HG03565 (cell line): Measurements from ENCODE around the gene RSF1.

Source experiments
- ATAC-seq: cut with Tn5 transposase; IDR thresholded peaks from one replicate; pipeline ENCODE4 v1.9.1; 2021; ENCODE audit warnings: mild to moderate bottlenecking, moderate library complexity; ENCODE audit not compliant: unreplicated experiment

RSF1 gene

GRCh38 chr11:77753230-77753629, 67.3 kb downstream of the RSF1 start:
- no peak for ATAC-seq

GRCh38 chr11:77752516-77752915, 68.0 kb downstream of the RSF1 start:
- ATAC-seq, result no peak

GRCh38 chr11:77750394-77751156, 69.9 kb downstream of the RSF1 start:
- no peak for ATAC-seq

GRCh38 chr11:77749232-77749631, 71.3 kb downstream of the RSF1 start:
- no peak for ATAC-seq

- no peak for ATAC-seq
These were observed 72.3 kb downstream of the RSF1 start for GRCh38 chr11:77748266-77748665.

- no peak for ATAC-seq
These were observed 73.0 kb downstream of the RSF1 start for GRCh38 chr11:77747381-77747969.

GRCh38 chr11:77736473-77736872, 84.0 kb downstream of the RSF1 start:
- no peak for ATAC-seq

GRCh38 chr11:77734890-77735289, 85.6 kb downstream of the RSF1 start:
- no peak for ATAC-seq

GRCh38 chr11:77732143-77732542, 88.4 kb downstream of the RSF1 start:
- ATAC-seq, result no peak

GRCh38 chr11:77730789-77731188, 89.7 kb downstream of the RSF1 start:
- ATAC-seq, result no peak

GRCh38 chr11:77729063-77729462, 91.5 kb downstream of the RSF1 start:
- ATAC-seq, result no peak

- no peak for ATAC-seq
These were observed 92.2 kb downstream of the RSF1 start for GRCh38 chr11:77728203-77728786.

- no peak for ATAC-seq
These were observed 94.0 kb downstream of the RSF1 start for GRCh38 chr11:77726524-77726923.

GRCh38 chr11:77725433-77725832, 95.1 kb downstream of the RSF1 start:
- no peak for ATAC-seq

GRCh38 chr11:77724636-77725035, 95.9 kb downstream of the RSF1 start:
- no peak for ATAC-seq

GRCh38 chr11:77723024-77723423, 97.5 kb downstream of the RSF1 start:
- no peak for ATAC-seq

GRCh38 chr11:77710358-77710757, 110.2 kb downstream of the RSF1 start:
- ATAC-seq, result no peak

GRCh38 chr11:77705876-77706579, 114.5 kb downstream of the RSF1 start:
- no peak for ATAC-seq

- ATAC-seq, result no peak
These were observed 115.2 kb downstream of the RSF1 start for GRCh38 chr11:77705195-77705875.

- ATAC-seq, result no peak
These were observed 116.5 kb downstream of the RSF1 start for GRCh38 chr11:77704029-77704428.

- ATAC-seq, result no peak
These were observed 121.1 kb downstream of the RSF1 start for GRCh38 chr11:77699425-77699824.
